Bronchial epithelial cell (primary cell): ENCODE measurements around the gene LPAR3. TPM values are rescaled to one million over a fixed set of nuclear protein-coding genes. Genes with fewer than 3 reads are reported as not detected.
A peak's percentile ranks its signal among the peaks of the same experiment; 100 is the strongest.

Source experiments
- DNase-seq: peaks from one replicate; pipeline ENCODE4 v3.0.0-alpha.2; 2010; ENCODE audit warnings: low read depth
- FAIRE-seq: peaks from 2 replicates; lab custom pipeline; 2011; peaks lifted over from hg19 to GRCh38; lab: Jason Lieb, UNC
- H3K27me3 ChIP-seq: 2 replicates; pipeline ENCODE4 v1.5.1; 2011; ENCODE audit warnings: low read length; ENCODE audit not compliant: control insufficient read depth, insufficient read depth
- H3K36me3 ChIP-seq: 2 replicates; pipeline ENCODE4 v1.5.1; 2011; ENCODE audit warnings: low read length; ENCODE audit not compliant: control insufficient read depth, insufficient read depth
- H3K4me3 ChIP-seq: 2 replicates; pipeline ENCODE4 v1.5.1; 2011; ENCODE audit warnings: mild to moderate bottlenecking, low read depth, low read length, control low read depth
- total RNA-seq: library from RNA; depleted of rRNA; stranded (reverse); fragments of >200 nt; gene quantifications from 2 replicates; pipeline ENCODE4 v1.2.1, GENCODE V29; 2014
- TF ChIP-seq, protein P1 (sequence below): IDR thresholded peaks from 2 replicates; pipeline ENCODE4 v1.5.1; 2011; ENCODE audit warnings: mild to moderate bottlenecking, moderate library complexity, low read length, control low read depth, inconsistent platforms; ENCODE audit not compliant: insufficient read depth, severe bottlenecking

LPAR3 gene
- total RNA-seq, 1 donor from 2014 or later: 104 TPM

DNA sequence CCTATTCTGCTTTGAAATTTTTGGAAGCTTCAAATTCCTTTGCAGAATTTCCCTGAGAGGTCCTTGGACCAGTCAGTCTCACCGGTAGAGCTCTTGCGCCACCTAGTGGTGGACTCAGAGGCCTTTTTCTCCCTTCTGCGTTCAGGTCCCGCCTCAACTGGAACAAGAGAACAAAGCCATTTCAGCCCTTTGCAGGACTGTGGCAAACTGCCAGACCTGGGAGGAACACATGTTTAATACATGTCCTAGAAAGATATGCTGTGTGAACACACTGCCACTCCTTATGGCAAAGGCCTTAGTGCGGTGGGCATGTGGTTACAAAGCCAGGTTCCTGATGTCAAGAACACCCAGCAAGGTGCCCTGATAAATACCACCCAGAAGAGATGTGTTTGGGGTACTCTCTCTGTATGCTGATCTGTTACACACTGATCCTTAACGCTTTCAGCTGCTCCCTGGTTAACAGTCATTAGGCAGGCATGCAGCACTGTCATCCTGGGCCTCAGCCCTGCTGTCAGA is 120.5 kb downstream of the LPAR3 start:
- FAIRE-seq: peak; percentile 94
- Histone ChIP-seq H3K36me3 (no peaks in the 10 kb centered on the region), H3K27me3 (no peaks in the 10 kb centered on the region), H3K4me3 (no peak overlapping the region)
- peak; percentile 83 for DNase-seq
- TF ChIP-seq, protein P1, sequence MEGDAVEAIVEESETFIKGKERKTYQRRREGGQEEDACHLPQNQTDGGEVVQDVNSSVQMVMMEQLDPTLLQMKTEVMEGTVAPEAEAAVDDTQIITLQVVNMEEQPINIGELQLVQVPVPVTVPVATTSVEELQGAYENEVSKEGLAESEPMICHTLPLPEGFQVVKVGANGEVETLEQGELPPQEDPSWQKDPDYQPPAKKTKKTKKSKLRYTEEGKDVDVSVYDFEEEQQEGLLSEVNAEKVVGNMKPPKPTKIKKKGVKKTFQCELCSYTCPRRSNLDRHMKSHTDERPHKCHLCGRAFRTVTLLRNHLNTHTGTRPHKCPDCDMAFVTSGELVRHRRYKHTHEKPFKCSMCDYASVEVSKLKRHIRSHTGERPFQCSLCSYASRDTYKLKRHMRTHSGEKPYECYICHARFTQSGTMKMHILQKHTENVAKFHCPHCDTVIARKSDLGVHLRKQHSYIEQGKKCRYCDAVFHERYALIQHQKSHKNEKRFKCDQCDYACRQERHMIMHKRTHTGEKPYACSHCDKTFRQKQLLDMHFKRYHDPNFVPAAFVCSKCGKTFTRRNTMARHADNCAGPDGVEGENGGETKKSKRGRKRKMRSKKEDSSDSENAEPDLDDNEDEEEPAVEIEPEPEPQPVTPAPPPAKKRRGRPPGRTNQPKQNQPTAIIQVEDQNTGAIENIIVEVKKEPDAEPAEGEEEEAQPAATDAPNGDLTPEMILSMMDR: peak; percentile 89

DNA sequence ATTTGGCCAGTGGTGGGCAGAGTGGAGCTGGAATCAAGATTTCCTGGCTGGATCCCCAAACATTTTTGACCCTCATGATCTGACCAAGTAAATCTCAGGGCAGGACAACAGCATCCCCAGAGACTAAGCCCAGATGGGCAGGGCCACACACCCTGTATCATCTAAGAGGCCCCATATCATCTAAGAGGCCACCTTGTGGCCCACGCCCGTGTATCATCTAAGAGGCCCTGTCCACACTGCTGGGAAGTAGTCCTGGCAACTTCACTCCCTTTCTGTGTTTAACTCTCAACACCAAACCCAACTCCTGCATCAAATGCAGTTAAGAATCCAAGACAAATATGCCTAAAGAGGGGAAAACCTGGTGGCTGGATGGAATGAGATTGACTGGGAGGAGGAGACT is 121.1 kb downstream of the LPAR3 start:
- Histone ChIP-seq H3K36me3 (no peaks in the 10 kb centered on the region), H3K4me3 (no peak overlapping the region), H3K27me3 (no peaks in the 10 kb centered on the region)
- no peak for DNase-seq
- FAIRE-seq: no peak
- TF ChIP-seq, protein P1: no peak

DNA sequence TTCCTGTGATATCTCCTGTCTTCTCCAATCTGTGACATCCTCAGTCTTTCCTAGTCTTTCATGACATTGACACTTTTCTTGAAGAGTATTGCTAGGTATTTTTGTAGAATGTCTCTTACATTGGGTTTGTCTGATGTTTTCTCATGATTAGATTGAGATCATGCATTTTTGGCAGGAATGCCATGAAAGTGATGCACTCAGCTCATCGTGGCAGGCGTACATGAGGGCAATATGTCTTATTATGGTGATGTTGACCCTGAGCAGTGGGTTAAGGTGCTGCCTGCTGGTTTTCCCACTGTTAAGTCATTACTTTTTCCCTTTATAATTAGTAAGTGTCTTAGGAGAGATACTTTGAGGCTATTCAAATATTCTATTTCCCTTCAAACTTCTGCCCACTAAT is 122.5 kb downstream of the LPAR3 start:
- TF ChIP-seq, protein P1: no peak
- Histone ChIP-seq H3K36me3 (no peaks in the 10 kb centered on the region), H3K27me3 (no peaks in the 10 kb centered on the region), H3K4me3 (no peak overlapping the region)
- DNase-seq: no peak
- no peak for FAIRE-seq

DNA sequence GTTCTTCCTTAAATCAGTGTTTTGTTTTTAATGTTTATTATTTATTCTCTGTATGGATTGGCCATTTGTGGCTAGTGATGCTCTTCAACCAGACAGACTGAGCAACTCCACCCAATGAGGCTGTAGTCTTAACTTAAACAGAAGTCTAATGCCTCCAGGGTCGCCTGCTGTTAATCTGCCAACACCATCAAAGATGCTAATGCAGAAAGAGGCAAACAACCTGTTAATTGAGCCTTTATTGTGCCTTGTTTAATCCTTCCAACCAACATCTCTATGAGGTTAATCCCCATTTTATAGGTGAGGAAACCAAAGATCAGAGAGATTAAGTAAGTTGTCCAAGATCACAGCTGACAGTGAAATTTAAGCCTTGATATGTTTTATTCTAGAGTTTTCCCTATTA is 123.4 kb downstream of the LPAR3 start:
- Histone ChIP-seq H3K4me3 (no peak overlapping the region), H3K36me3 (no peaks in the 10 kb centered on the region), H3K27me3 (no peaks in the 10 kb centered on the region)
- FAIRE-seq: no peak
- TF ChIP-seq, protein P1: no peak
- DNase-seq: no peak

DNA sequence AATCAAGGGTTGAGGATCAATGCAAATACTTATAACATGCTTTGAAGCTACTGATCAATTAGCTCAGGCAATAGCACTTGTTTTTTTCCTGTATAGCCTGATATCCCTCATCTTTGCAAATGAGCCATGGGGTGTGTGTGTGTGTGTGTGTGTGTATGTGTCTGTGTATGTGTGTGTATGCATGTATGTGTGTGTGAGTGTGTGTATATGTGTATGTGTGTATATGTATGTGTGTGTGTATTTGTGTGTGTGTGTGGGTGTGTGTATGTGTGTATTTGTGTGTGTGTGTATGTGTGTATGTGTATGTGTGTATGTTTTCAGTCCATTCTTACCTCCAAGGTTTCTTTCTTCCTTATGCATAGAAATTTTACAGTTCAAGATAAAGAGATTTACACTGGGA is 124.4 kb downstream of the LPAR3 start:
- no peak for DNase-seq
- H3K27me3 ChIP-seq: no peaks in the 10 kb centered on the region

More for the DNA sequence above, 124.4 kb downstream of the LPAR3 start:
- FAIRE-seq: no peak
- no peak overlapping the region for H3K4me3 ChIP-seq
- TF ChIP-seq, protein P1: no peak
- no peaks in the 10 kb centered on the region for H3K36me3 ChIP-seq
